Trophoblast cell (in vitro differentiated cells and primary cell): ENCODE measurements around the gene DRAXIN.

Source experiments
- DNase-seq, 2 donors: peaks; one replicate each; pipeline ENCODE4 v3.0.0-alpha.2; 2016
- H2AFZ ChIP-seq: 2 replicates; pipeline ENCODE4 v1.6.1; 2013; ENCODE audit warnings: low read length, moderate library complexity, mild to moderate bottlenecking; ENCODE audit not compliant: insufficient read depth, poor library complexity
- H2AK5ac ChIP-seq: 2 replicates; pipeline ENCODE4 v1.6.1; 2013; ENCODE audit warnings: mild to moderate bottlenecking, low read length
- H2BK120ac ChIP-seq: 2 replicates; pipeline ENCODE4 v1.6.1; 2013; ENCODE audit warnings: low read length, mild to moderate bottlenecking, moderate library complexity; ENCODE audit not compliant: insufficient read depth, poor library complexity
- H2BK12ac ChIP-seq: 2 replicates; pipeline ENCODE4 v1.6.1; 2013; ENCODE audit warnings: mild to moderate bottlenecking, low read length, moderate library complexity
- H2BK5ac ChIP-seq: 2 replicates; pipeline ENCODE4 v1.6.1; 2013; ENCODE audit warnings: low read length, low read depth, moderate library complexity, mild to moderate bottlenecking; ENCODE audit not compliant: poor library complexity
- H3K14ac ChIP-seq: 2 replicates; pipeline ENCODE4 v1.6.1; 2013; ENCODE audit warnings: mild to moderate bottlenecking, low read length
- H3K18ac ChIP-seq: 2 replicates; pipeline ENCODE4 v1.6.1; 2013; ENCODE audit warnings: mild to moderate bottlenecking, low read length
- H3K23ac ChIP-seq: 2 replicates; pipeline ENCODE4 v1.6.1; 2013; ENCODE audit warnings: low read length
- H3K27ac ChIP-seq: 2 replicates; pipeline ENCODE4 v1.5.1; 2013; ENCODE audit warnings: low read depth, mild to moderate bottlenecking, inconsistent platforms, low read length, moderate library complexity
- H3K27me3 ChIP-seq: 2 replicates; pipeline ENCODE4 v1.6.1; 2013; ENCODE audit warnings: inconsistent platforms, mild to moderate bottlenecking, low read length, moderate library complexity; ENCODE audit not compliant: insufficient read depth
- H3K36me3 ChIP-seq, 2 experiments: 1 replicate in 1 of 2; 2 replicates in 1 of 2; pipeline ENCODE4 v1.6.1; 2013; ENCODE audit warnings: low read length in 2 of 2, mild to moderate bottlenecking in 2 of 2, moderate library complexity in 1 of 2; ENCODE audit not compliant: insufficient read depth in 2 of 2, control insufficient read depth in 1 of 2
- H3K4ac ChIP-seq: 2 replicates; pipeline ENCODE4 v1.6.1; 2013; ENCODE audit warnings: low read depth, mild to moderate bottlenecking, low read length, moderate library complexity
- H3K4me1 ChIP-seq, 2 experiments: 1 replicate in 1 of 2; 2 replicates in 1 of 2; pipeline ENCODE4 v1.6.1; 2013; ENCODE audit warnings: low read length in 2 of 2, mild to moderate bottlenecking in 2 of 2, moderate library complexity in 1 of 2; ENCODE audit not compliant: insufficient read depth in 2 of 2, control insufficient read depth in 1 of 2
- H3K4me2 ChIP-seq: 2 replicates; pipeline ENCODE4 v1.6.1; 2013; ENCODE audit warnings: inconsistent platforms, mild to moderate bottlenecking, low read length, moderate library complexity
- H3K4me3 ChIP-seq: 2 replicates; pipeline ENCODE4 v1.5.1; 2013; ENCODE audit warnings: mild to moderate bottlenecking, low read depth, low read length, inconsistent platforms
- H3K79me1 ChIP-seq: one replicate; pipeline ENCODE4 v1.6.1; 2013; ENCODE audit warnings: low read length
- H3K79me2 ChIP-seq: 2 replicates; pipeline ENCODE4 v1.6.1; 2013; ENCODE audit warnings: low read length, mild to moderate bottlenecking; ENCODE audit not compliant: control insufficient read depth, insufficient read depth, poor library complexity
- H3K9ac ChIP-seq: 2 replicates; pipeline ENCODE4 v1.6.1; 2013; ENCODE audit warnings: mild to moderate bottlenecking, low read length
- H3K9me3 ChIP-seq: 2 replicates; pipeline ENCODE4 v1.6.1; 2013; ENCODE audit warnings: low read depth, mild to moderate bottlenecking, control low read depth, inconsistent platforms, low read length; ENCODE audit not compliant: insufficient read depth
- H4K12ac ChIP-seq: 2 replicates; pipeline ENCODE4 v1.6.1; 2013; ENCODE audit warnings: low read depth, mild to moderate bottlenecking, low read length, moderate library complexity
- H4K8ac ChIP-seq: 2 replicates; pipeline ENCODE4 v1.6.1; 2013; ENCODE audit warnings: low read depth, mild to moderate bottlenecking, low read length, moderate library complexity
- H4K91ac ChIP-seq: one replicate; pipeline ENCODE4 v1.6.1; 2013; ENCODE audit warnings: low read depth, mild to moderate bottlenecking, low read length, moderate library complexity
- WGBS: extraction: QIAGEN DNeasy Blood & Tissue Kit; methylation state at CpG from one replicate; pipeline ENCODE4 v1.1.7; 2013; ENCODE audit warnings: missing lambda C conversion rate; ENCODE audit not compliant: insufficient read length, insufficient coverage; ENCODE audit errors: extremely low coverage; 5-methylcytosine and 5-hydroxymethylcytosine counted together

The DRAXIN gene

DNA sequence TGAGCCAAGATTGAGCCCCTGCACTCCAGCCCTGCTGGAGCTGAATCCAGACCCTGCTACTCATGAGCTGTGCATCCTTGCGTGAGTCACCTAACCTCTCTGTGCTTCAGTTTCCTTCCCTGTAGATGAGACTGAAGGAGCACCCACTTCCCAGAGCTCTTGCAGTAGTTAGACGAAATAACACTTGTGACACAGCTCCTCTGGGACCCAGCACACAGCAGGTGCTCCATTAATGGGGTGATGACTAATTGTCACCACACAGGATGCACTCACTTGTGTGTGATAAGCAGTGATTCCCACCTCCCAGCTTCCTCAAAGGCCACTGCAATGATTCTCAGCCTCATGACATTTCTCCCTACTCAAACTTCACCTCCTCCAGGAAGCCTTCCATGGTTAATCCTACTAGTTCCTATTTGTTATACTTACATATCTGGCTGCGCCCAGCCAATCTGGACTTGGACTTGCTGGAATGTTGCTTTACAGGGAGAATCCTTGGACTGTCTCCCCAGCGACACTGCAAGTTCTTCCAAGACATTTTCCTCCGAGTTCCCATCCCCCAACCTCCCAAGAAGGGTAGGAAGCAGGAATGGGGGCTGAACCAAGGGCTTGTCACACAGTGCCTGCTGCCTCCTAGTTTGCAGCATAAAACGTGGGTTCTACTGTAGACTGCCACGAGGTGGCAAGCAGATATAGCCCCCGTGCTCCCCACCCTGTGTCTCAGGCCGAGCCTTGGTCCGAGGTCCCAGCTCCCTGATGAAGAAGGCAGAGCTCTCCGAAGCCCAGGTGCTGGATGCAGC lies 17.2 kb downstream of the DRAXIN start:
- Histone ChIP-seq H3K23ac (no peak overlapping the region), H3K27ac (no peak overlapping the region), H3K4me3 (no peak overlapping the region), H4K8ac (no peak overlapping the region), H2AFZ (no peak overlapping the region), H3K4me1 (no peaks in the 10 kb centered on the region), H3K4me2 (no peak overlapping the region), H2BK12ac (no peak overlapping the region), H3K36me3 (no peaks in the 10 kb centered on the region), H2BK120ac (no peak overlapping the region), H3K79me1 (no peaks in the 10 kb centered on the region), H3K14ac (no peak overlapping the region), H3K9ac (no peak overlapping the region), H2BK5ac (no peak overlapping the region), H3K4ac (no peak overlapping the region), H4K12ac (no peak overlapping the region), H3K79me2 (no peaks in the 10 kb centered on the region), H3K27me3 (no peaks in the 10 kb centered on the region), H3K9me3 (peaks cover 3% of the 10 kb centered on the region), H4K91ac (no peak overlapping the region), H3K18ac (no peak overlapping the region), H2AK5ac (no peak overlapping the region)
- WGBS, result no CpG with 5 or more reads among the region's 11 CpGs
- no peak for DNase-seq

DNA sequence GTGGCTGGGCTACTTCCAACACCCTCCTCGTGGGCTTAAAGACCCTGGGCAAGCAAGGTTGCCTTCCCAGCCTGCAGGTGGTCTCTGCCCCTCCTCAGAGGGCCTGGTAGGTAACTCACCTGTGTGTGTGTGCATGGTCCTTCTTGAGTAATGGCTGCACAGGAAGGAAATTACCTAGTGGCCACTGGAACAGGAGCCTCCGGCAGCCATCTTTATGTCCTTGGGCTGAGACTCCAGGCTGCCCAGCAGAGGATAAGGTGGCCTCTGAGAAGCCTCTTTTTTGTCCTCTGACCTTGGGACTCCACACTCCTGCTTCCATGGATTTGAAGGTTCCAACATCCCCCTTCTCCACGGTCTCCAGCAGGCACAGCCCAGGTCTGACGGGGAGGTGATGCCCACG lies 20.0 kb downstream of the DRAXIN start:
- no peak overlapping the region for H3K18ac ChIP-seq
- no peak overlapping the region for H3K4ac ChIP-seq
- H2BK12ac ChIP-seq, result no peak overlapping the region
- H3K79me2 ChIP-seq, result no peaks in the 10 kb centered on the region
- no peak overlapping the region for H2BK120ac ChIP-seq
- H4K91ac ChIP-seq, result no peak overlapping the region
- no CpG with 5 or more reads among the region's 5 CpGs for WGBS
- no peaks in the 10 kb centered on the region for H3K36me3 ChIP-seq
- no peak overlapping the region for H3K9ac ChIP-seq
- H3K4me2 ChIP-seq, result no peak overlapping the region
- peaks cover 3% of the 10 kb centered on the region for H3K9me3 ChIP-seq
- H3K23ac ChIP-seq, result no peak overlapping the region
- H2AFZ ChIP-seq, result no peak overlapping the region
- DNase-seq, result no peak
- H3K27ac ChIP-seq, result no peak overlapping the region
- H2BK5ac ChIP-seq, result no peak overlapping the region
- H3K4me3 ChIP-seq, result no peak overlapping the region
- no peak overlapping the region for H4K12ac ChIP-seq
- no peak overlapping the region for H2AK5ac ChIP-seq
- no peaks in the 10 kb centered on the region for H3K4me1 ChIP-seq
- no peak overlapping the region for H3K14ac ChIP-seq
- no peak overlapping the region for H4K8ac ChIP-seq
- no peaks in the 10 kb centered on the region for H3K27me3 ChIP-seq
- no peaks in the 10 kb centered on the region for H3K79me1 ChIP-seq

DNA sequence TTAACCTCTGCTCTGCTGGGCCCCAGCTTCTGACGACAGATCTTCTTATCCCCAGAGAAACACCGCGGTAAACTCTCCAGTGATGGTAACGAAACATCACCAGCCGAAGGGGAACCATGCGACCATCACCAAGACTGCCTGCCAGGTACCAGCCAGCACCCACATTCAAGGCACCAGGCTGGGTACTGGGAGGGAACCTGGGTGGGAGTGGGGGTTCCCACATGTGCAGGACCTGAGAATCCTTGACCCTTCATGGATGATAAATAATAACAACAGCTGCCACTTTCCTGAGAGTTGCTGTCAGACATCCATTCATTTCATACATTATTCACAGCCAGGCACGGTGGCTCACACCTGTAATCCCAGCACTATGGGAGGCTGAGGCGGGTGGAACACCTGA lies 20.8 kb downstream of the DRAXIN start:
- H3K4ac ChIP-seq, result no peak overlapping the region
- H3K9me3 ChIP-seq, result peaks cover 3% of the 10 kb centered on the region
- no peaks in the 10 kb centered on the region for H3K36me3 ChIP-seq
- H4K8ac ChIP-seq, result no peak overlapping the region
- H3K14ac ChIP-seq, result no peak overlapping the region
- no peaks in the 10 kb centered on the region for H3K79me1 ChIP-seq
- no peak overlapping the region for H4K12ac ChIP-seq
- no peak overlapping the region for H2BK5ac ChIP-seq
- H3K4me2 ChIP-seq, result no peak overlapping the region
- H4K91ac ChIP-seq, result no peak overlapping the region
- H3K79me2 ChIP-seq, result no peaks in the 10 kb centered on the region
- H3K23ac ChIP-seq, result no peak overlapping the region
- no peak overlapping the region for H3K9ac ChIP-seq
- H2BK120ac ChIP-seq, result no peak overlapping the region
- H3K4me3 ChIP-seq, result no peak overlapping the region
- no peak overlapping the region for H3K18ac ChIP-seq
- no peak overlapping the region for H3K27ac ChIP-seq
- no peaks in the 10 kb centered on the region for H3K27me3 ChIP-seq
- H2AFZ ChIP-seq, result no peak overlapping the region
- no peak overlapping the region for H2BK12ac ChIP-seq
- H3K4me1 ChIP-seq, result no peaks in the 10 kb centered on the region
- H2AK5ac ChIP-seq, result no peak overlapping the region
- no CpG with 5 or more reads among the region's 8 CpGs for WGBS
- no peak for DNase-seq

DNA sequence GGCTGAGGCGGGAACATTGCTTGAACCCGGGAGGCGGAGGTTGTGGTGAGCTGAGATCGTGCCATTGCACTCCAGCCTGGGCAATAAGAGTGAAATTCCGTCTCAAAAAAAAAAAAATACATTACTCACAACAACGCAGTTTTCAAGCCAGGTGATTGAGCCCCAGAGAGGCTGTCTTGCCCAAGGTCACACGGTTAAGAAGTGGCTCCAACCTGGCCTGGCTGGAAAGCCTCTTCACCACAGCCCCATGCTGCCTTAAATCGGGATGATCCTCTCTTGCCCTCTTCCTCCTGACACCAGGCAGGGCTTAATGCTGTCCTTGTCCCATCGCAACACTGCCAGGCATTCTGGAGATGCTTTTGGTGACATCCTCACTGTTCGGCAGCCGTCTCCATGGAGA lies 21.6 kb downstream of the DRAXIN start:
- no peak overlapping the region for H4K91ac ChIP-seq
- peak in 1 of 2 donors; percentile 23 for DNase-seq
- H2BK12ac ChIP-seq, result no peak overlapping the region
- no peak overlapping the region for H2BK5ac ChIP-seq
- no peak overlapping the region for H3K4me3 ChIP-seq
- no peak overlapping the region for H2BK120ac ChIP-seq
- no peak overlapping the region for H3K4ac ChIP-seq
- H2AK5ac ChIP-seq, result no peak overlapping the region
- no peaks in the 10 kb centered on the region for H3K36me3 ChIP-seq
- no CpG with 5 or more reads among the region's 11 CpGs for WGBS
- no peak overlapping the region for H4K8ac ChIP-seq
- H3K27me3 ChIP-seq, result no peaks in the 10 kb centered on the region
- no peak overlapping the region for H3K23ac ChIP-seq
- no peaks in the 10 kb centered on the region for H3K79me1 ChIP-seq
- no peak overlapping the region for H3K18ac ChIP-seq
- H3K4me2 ChIP-seq, result no peak overlapping the region
- H2AFZ ChIP-seq, result no peak overlapping the region
- peaks cover 3% of the 10 kb centered on the region for H3K9me3 ChIP-seq
- no peak overlapping the region for H4K12ac ChIP-seq
- no peak overlapping the region for H3K14ac ChIP-seq
- no peaks in the 10 kb centered on the region for H3K4me1 ChIP-seq
- H3K27ac ChIP-seq, result no peak overlapping the region
- no peaks in the 10 kb centered on the region for H3K79me2 ChIP-seq
- H3K9ac ChIP-seq, result no peak overlapping the region
